ENCODE data around the gene TBX5. TPM values are rescaled to one million over a fixed set of nuclear protein-coding genes. Genes with fewer than 3 reads are reported as not detected.

TBX5 gene
- polyA plus RNA-seq, 3 donors = not detected

- Histone ChIP-seq H3K9ac (ENCODE audit: insufficient read depth, low read length, poor library complexity, severe bottlenecking) (no peak overlapping the region), H2AFZ (ENCODE audit: insufficient read depth, low read depth, low read length, poor library complexity, severe bottlenecking) (no peak overlapping the region), H3K27ac (ENCODE audit: low read depth in 1 of 2, low read length in 2 of 2) (no peak overlapping the region), H4K20me1 (ENCODE audit: insufficient read depth, low read length) (no peaks in the 10 kb centered on the region), H3K4me1 (ENCODE audit: control insufficient read depth in 1 of 2, insufficient read depth in 2 of 2, low read length in 2 of 2) (no peaks in the 10 kb centered on the region), H3K27me3 (ENCODE audit: control insufficient read depth in 2 of 2, insufficient read depth in 2 of 2, low read length in 2 of 2) (no peaks in the 10 kb centered on the region), H3K36me3 (replicated peaks in 1 of 2; ENCODE audit: control insufficient read depth in 1 of 2, insufficient read depth in 2 of 2, low read length in 2 of 2) (no peaks in the 10 kb centered on the region), H3K9me3 (replicated peaks in 1 of 2; ENCODE audit: control insufficient read depth in 1 of 2, insufficient read depth in 1 of 2, low read length in 2 of 2) (no peaks in the 10 kb centered on the region), H3K4me3 (replicated peaks in 1 of 3; ENCODE audit: low read depth in 2 of 3, low read length in 3 of 3) (no peak overlapping the region), H3K79me2 (ENCODE audit: insufficient read depth, low read length) (no peaks in the 10 kb centered on the region), H3K4me2 (replicated peaks; ENCODE audit: extremely low read depth, low read length, poor library complexity, severe bottlenecking) (no peak overlapping the region)
- intact Hi-C loops (cut with micrococcal nuclease) = no loop called here
- peaks cover 0 to 8% (median 3%) of the 10 kb centered on the region in 7 donors for H3K9me3 Mint-ChIP-seq
- DNase-seq = no peak
- no peak for TF ChIP-seq CTCF (IDR thresholded peaks at IDR 0.05)
- H3K4me3 Mint-ChIP-seq = no peak overlapping the region
- H3K27ac Mint-ChIP-seq = no peak overlapping the region
- no peaks in the 10 kb centered on the region for H3K4me1 Mint-ChIP-seq
- H3K27me3 Mint-ChIP-seq (ENCODE audit: low read depth in 3 of 3) = peaks cover 2 to 4% (median 2%) of the 10 kb centered on the region in 3 donors
- no peaks in the 10 kb centered on the region for H3K36me3 Mint-ChIP-seq
- 81% methylated on average over 2 of the region's 3 CpGs for WGBS (ENCODE audit: insufficient coverage)
Measured at GRCh38 chr12:114340231-114340630, 65.7 kb downstream of the TBX5 start.

GRCh38 chr12:114339626-114340025 is 66.3 kb downstream of the TBX5 start:
- no peak overlapping the region for H3K9ac ChIP-seq (ENCODE audit: insufficient read depth, low read length, poor library complexity, severe bottlenecking)
- no peaks in the 10 kb centered on the region for H4K20me1 ChIP-seq (ENCODE audit: insufficient read depth, low read length)
- no peaks in the 10 kb centered on the region for H3K79me2 ChIP-seq (ENCODE audit: insufficient read depth, low read length)
- peaks cover 0 to 8% (median 3%) of the 10 kb centered on the region in 7 donors for H3K9me3 Mint-ChIP-seq
- no peaks in the 10 kb centered on the region for H3K36me3 Mint-ChIP-seq
- H3K4me1 ChIP-seq (ENCODE audit: control insufficient read depth in 1 of 2, insufficient read depth in 2 of 2, low read length in 2 of 2) = no peaks in the 10 kb centered on the region
- no peak for TF ChIP-seq CTCF (IDR thresholded peaks at IDR 0.05)
- DNase-seq = no peak
- no peak overlapping the region for H3K27ac ChIP-seq (ENCODE audit: low read depth in 1 of 2, low read length in 2 of 2)
- no peak overlapping the region for H2AFZ ChIP-seq (ENCODE audit: insufficient read depth, low read depth, low read length, poor library complexity, severe bottlenecking)
- H3K4me3 ChIP-seq (replicated peaks in 1 of 3; ENCODE audit: low read depth in 2 of 3, low read length in 3 of 3) = no peak overlapping the region
- no peak overlapping the region for H3K4me2 ChIP-seq (replicated peaks; ENCODE audit: extremely low read depth, low read length, poor library complexity, severe bottlenecking)
- H3K27me3 Mint-ChIP-seq (ENCODE audit: low read depth in 3 of 3) = peaks cover 2 to 6% (median 2%) of the 10 kb centered on the region in 3 donors
- WGBS (ENCODE audit: insufficient coverage) = no CpG with 5 or more reads among the region's 2 CpGs
- no peak overlapping the region for H3K27ac Mint-ChIP-seq
- no peaks in the 10 kb centered on the region for H3K27me3 ChIP-seq (ENCODE audit: control insufficient read depth in 2 of 2, insufficient read depth in 2 of 2, low read length in 2 of 2)
- H3K4me3 Mint-ChIP-seq = no peak overlapping the region
- H3K36me3 ChIP-seq (replicated peaks in 1 of 2; ENCODE audit: control insufficient read depth in 1 of 2, insufficient read depth in 2 of 2, low read length in 2 of 2) = no peaks in the 10 kb centered on the region
- no peaks in the 10 kb centered on the region for H3K4me1 Mint-ChIP-seq
- H3K9me3 ChIP-seq (replicated peaks in 1 of 2; ENCODE audit: control insufficient read depth in 1 of 2, insufficient read depth in 1 of 2, low read length in 2 of 2) = no peaks in the 10 kb centered on the region
- intact Hi-C loops (cut with micrococcal nuclease) = no loop called here
